HG03175 (cell line): ENCODE results near the gene MAEA.
"Not testable (repeated sequence)": the region's sequence is repeated elsewhere in the genome, so short reads cannot be mapped to it uniquely, and the experiment has no call there.

Source experiments
- ATAC-seq: cut with Tn5 transposase; IDR thresholded peaks from one replicate; pipeline ENCODE4 v1.9.1; 2021; ENCODE audit warnings: mild to moderate bottlenecking, moderate library complexity; ENCODE audit not compliant: unreplicated experiment

The MAEA gene

GRCh38 chr4:1333256-1333655 lies 43.6 kb downstream of the MAEA start:
- no peak for ATAC-seq

DNA sequence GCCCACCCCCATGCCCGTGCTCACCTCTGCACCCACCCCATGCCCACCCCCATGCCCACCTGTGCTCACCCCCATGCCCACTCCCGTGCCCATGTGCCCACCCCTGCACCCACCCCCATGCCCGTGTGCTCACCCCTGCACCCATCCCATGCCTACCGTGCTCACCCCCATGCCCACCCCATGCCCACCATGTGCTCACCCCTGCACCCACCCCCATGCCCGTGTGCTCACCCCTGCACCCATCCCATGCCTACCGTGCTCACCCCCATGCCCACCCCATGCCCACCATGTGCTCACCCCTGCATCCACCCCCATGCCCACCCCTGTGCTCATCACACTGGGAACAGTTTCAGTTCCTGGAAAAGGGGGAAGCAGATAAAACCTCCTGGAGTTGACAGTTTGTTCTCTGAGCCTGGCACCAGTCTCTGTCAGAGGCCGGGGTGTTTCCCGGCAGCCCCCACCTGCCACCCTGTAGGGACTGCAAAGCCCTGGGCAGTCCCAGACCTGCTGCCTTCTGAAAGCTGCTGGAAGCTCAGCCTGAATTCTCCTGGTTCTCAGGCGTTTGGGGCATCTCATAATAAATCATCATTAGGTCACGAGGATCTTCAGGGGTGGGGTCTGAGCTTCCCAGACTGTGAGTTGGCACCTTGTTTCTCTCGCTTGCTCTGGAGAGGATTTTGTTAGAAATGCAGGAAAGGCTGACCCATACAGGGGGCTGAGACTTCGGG lies 44.3 kb downstream of the MAEA start:
- ATAC-seq = not testable (repeated sequence)

GRCh38 chr4:1334579-1334895 lies 44.8 kb downstream of the MAEA start:
- no peak for ATAC-seq

GRCh38 chr4:1335193-1335883 lies 45.6 kb downstream of the MAEA start:
- not testable (repeated sequence) for ATAC-seq

DNA sequence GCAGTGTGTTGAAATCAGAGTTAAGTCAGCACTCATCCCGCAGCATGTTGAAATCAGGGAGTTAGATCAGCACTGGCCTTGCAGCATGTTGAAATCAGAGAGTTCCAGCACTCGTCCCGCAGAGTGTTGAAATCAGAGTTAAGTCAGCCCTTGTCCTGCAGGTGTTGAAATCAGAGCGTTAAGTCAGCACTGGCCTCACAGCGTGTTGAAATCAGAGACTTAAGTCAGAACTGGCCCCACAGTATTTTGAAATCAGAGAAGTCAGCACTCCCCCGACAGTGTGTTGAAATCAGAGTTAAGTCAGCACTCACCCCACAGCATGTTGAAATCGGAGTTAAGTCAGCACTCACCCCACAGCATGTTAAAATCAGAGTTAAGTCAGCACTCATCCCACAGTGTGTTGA lies 46.4 kb downstream of the MAEA start:
- ATAC-seq = no peak

- no peak for ATAC-seq
Observed at GRCh38 chr4:1337376-1337831, 47.7 kb downstream of the MAEA start.

GRCh38 chr4:1337951-1338751 lies 48.5 kb downstream of the MAEA start:
- no peak for ATAC-seq

DNA sequence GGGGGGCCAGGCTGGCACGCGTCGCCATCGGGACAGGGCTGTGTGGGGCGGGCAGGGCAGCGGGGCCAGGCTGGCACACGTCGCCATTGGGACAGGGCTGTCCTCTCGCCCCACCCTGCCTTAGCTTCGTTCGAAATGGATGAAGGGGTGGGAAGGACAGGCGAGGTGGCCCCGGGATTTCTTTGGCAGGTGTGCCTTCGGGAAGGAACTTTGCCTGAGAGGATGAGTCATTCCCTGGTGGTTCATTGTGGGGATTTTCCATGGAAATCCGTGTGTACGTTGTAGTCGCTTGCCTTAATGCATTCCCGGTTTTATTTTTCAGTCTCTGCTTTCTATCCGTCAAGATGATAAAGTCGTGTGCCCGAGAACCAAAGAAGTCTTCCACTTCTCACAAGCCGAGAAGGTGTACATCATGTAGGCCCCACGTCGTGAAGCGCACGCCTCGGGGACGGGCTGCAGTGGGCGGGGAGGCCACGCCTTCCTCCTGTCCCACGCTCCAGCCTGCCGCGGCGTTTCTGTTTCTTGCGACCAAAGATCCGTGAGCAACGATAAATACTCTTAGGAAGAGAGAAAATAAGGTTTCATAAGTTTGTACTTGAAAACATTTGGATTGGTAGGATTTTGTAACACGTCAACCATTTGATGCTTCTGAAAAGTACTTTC lies 49.2 kb downstream of the MAEA start:
- no peak for ATAC-seq

DNA sequence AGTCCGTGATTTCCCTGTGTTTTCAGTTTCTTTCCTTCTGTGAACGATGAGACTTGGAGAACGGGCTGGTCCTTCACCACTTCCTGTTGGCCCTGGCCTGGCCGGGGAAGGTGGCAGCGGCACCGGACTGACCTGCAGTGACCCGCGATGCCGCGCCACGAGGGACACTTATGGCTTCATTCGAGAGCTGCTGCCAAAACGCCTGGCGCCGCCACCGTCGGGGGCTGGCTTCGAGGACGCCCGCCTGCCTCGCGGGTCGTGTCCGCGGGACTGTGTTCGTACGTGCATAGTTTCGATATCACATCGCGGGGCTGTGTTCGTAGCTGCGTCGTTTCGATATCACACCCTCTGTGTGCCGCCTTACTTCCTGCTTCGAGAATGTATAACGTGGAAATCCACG lies 49.8 kb downstream of the MAEA start:
- no peak for ATAC-seq

DNA sequence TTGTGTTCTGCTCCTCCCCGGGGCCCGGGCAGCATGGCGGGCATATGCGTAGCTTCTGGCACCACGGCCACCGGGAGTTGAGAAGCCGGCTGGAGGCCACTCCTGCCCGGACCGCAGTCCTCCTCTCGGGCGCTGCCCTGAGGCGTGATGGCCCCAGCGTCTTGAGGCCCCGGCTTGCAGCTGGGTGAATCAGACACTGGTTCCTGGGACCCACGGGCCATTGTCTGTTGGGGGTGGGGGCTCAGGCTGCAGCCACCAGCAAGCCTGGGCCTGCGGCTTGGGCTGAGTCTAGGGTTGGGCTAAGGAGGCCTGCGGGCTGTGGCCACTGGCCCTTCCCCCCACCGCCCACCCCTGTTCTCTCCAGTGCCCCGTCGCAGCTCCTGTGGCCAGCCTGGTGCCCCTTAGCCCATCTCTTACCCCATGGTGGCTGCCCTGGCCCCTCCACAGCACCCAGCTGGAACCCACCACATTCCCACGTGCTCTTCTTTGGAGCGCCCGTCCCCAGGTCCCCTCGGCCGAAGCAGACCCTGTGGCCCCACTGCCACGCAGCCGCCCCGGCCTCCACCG lies 50.6 kb downstream of the MAEA start:
- no peak for ATAC-seq

DNA sequence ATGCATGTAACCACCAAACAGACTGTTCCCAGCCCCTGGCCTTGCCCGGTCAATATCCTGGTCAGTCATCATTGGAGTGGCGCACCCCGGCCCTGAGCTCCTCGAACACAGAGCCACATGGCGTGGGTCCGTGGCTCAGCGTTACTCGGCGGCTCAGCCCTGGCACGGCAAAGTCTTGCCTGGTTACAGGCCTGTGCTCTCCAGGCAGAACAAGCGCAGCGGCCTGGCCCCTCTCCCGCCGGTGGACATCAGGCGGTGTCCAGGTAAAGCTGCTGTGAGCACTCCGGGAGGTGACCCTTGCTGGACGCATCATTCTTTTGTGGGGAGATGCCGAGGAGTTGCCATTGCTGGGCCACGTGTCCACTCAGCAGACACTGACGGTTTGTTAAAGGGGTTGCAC lies 51.2 kb downstream of the MAEA start:
- no peak for ATAC-seq

GRCh38 chr4:1342003-1342402 lies 52.3 kb downstream of the MAEA start:
- no peak for ATAC-seq

- ATAC-seq = no peak
Observed at GRCh38 chr4:1344696-1345095, 55.0 kb downstream of the MAEA start.

DNA sequence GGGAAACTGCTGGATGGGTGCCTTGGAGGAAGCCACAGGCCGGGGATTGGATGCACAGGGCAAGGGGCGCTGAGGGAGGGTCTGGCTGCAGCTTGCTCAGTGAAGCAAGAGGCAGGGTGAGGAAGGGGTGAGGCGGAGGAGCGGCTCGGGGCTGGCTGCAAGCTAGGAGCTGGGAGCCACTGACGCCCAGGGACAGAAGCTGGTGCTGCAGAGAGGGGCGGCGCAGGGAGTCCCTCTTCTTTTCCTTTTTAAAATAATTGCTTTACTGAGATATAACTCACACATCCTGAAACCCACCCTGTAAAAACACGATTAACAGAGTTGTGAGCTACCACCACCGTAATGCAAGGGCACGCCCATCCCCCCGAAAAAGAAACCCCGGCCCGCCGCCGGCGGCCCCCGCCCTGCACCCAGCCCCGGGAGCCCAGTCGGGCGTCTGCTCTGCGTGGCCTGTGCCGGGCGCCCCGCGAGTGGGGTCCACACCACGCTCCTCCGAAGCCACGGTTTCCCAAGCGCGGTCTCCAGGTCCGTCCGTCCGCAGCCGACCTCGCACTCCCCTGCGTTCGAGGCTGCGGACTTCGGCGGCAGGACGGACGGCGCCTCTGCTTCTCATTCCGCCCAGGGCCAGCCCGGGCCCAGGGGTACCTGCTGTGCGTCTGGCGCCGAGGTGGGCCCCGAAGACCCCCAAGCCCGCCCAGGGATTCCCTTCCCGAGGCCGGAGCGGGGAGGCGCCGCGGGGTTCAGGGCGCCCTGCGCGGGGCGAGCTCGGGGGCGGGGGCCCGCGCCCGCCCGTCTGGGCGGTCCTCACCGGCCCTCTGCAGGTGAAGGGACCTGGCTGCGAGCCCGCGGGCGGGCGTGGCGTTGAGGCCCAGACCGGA lies 56.5 kb downstream of the MAEA start:
- ATAC-seq = peak; percentile 20

GRCh38 chr4:1346781-1347409 lies 57.2 kb downstream of the MAEA start, which contains the start of gene UVSSA:
Gene UVSSA (plus strand): TSS chr4:1347208. CDS start chr4:1348092, 884 bp downstream.
- ATAC-seq = peak; percentile 95

GRCh38 chr4:1347410-1347864 lies 57.7 kb downstream of the MAEA start:
- peak; percentile 33 for ATAC-seq

GRCh38 chr4:1348014-1348513 lies 58.4 kb downstream of the MAEA start:
- no peak for ATAC-seq

- no peak for ATAC-seq
Observed at GRCh38 chr4:1348746-1349145, 59.1 kb downstream of the MAEA start.
